Esophagus mucosa (tissue), 1 donor: ENCODE measurements around the gene CARMIL1. TPM values are rescaled to one million over a fixed set of nuclear protein-coding genes. Genes with fewer than 3 reads are reported as not detected.

ENCODE experiments used
- ATAC-seq: fragments of 200-7000 bp; cut with Tn5 transposase; one replicate; pipeline ENCODE4 v1.9.1; 2020
- total RNA-seq: library from RNA; stranded (reverse); gene quantifications from one replicate; pipeline ENCODE4 v1.2.4, GENCODE V29; 2023
- donor health status: DM: yes; HTN: yes; CAD: no.

Gene CARMIL1
- total RNA-seq, 1 donor from 2014 or later: 18.2 TPM

- ATAC-seq: no peak
These were observed 204.8 kb downstream of the CARMIL1 start for GRCh38 chr6:25483943-25484342.

- ATAC-seq: no peak
These were observed 205.7 kb downstream of the CARMIL1 start for GRCh38 chr6:25484900-25485299.

- ATAC-seq: no peak
These were observed 206.8 kb downstream of the CARMIL1 start for GRCh38 chr6:25485821-25486534.

- ATAC-seq: no peak
These were observed 207.4 kb downstream of the CARMIL1 start for GRCh38 chr6:25486550-25486949.

GRCh38 chr6:25487012-25487411, 207.8 kb downstream of the CARMIL1 start:
- no peak for ATAC-seq

GRCh38 chr6:25488156-25488555, 209.0 kb downstream of the CARMIL1 start:
- ATAC-seq: no peak

- ATAC-seq: no peak
These were observed 210.2 kb downstream of the CARMIL1 start for GRCh38 chr6:25489399-25489798.

- peak; percentile 93 for ATAC-seq
These were observed 211.0 kb downstream of the CARMIL1 start for GRCh38 chr6:25490018-25490801.

GRCh38 chr6:25492951-25493350, 213.8 kb downstream of the CARMIL1 start:
- ATAC-seq: no peak

GRCh38 chr6:25494469-25494868, 215.3 kb downstream of the CARMIL1 start:
- no peak for ATAC-seq

GRCh38 chr6:25497383-25498040, 218.3 kb downstream of the CARMIL1 start:
- no peak for ATAC-seq

- no peak for ATAC-seq
These were observed 219.3 kb downstream of the CARMIL1 start for GRCh38 chr6:25498505-25498904.

GRCh38 chr6:25499615-25500235, 220.6 kb downstream of the CARMIL1 start:
- ATAC-seq: peak; percentile 29

- no peak for ATAC-seq
These were observed 224.5 kb downstream of the CARMIL1 start for GRCh38 chr6:25503686-25504085.

GRCh38 chr6:25504661-25505060, 225.5 kb downstream of the CARMIL1 start:
- peak; percentile 79 for ATAC-seq

GRCh38 chr6:25506020-25506419, 226.8 kb downstream of the CARMIL1 start:
- ATAC-seq: peak; percentile 59

- no peak for ATAC-seq
These were observed 228.9 kb downstream of the CARMIL1 start for GRCh38 chr6:25508051-25508450.

GRCh38 chr6:25511376-25511775, 232.2 kb downstream of the CARMIL1 start:
- ATAC-seq: no peak

GRCh38 chr6:25512560-25512959, 233.4 kb downstream of the CARMIL1 start:
- no peak for ATAC-seq

GRCh38 chr6:25519856-25520255, 240.7 kb downstream of the CARMIL1 start:
- ATAC-seq: no peak

- ATAC-seq: no peak
These were observed 245.4 kb downstream of the CARMIL1 start for GRCh38 chr6:25524542-25524941.

- no peak for ATAC-seq
These were observed 245.9 kb downstream of the CARMIL1 start for GRCh38 chr6:25525078-25525477.
